HG02973 (cell line): ENCODE measurements around the gene SLC22A31.
"Not testable (repeated sequence)": the region's sequence is repeated elsewhere in the genome, so short reads cannot be mapped to it uniquely, and the experiment has no call there.

Source experiments
- ATAC-seq: cut with Tn5 transposase; IDR thresholded peaks from one replicate; pipeline ENCODE4 v1.9.1; 2021; ENCODE audit warnings: moderate library complexity; ENCODE audit not compliant: unreplicated experiment

Gene SLC22A31

GRCh38 chr16:89193576-89194293 lies 6.6 kb downstream of the SLC22A31 start:
- no peak for ATAC-seq

DNA sequence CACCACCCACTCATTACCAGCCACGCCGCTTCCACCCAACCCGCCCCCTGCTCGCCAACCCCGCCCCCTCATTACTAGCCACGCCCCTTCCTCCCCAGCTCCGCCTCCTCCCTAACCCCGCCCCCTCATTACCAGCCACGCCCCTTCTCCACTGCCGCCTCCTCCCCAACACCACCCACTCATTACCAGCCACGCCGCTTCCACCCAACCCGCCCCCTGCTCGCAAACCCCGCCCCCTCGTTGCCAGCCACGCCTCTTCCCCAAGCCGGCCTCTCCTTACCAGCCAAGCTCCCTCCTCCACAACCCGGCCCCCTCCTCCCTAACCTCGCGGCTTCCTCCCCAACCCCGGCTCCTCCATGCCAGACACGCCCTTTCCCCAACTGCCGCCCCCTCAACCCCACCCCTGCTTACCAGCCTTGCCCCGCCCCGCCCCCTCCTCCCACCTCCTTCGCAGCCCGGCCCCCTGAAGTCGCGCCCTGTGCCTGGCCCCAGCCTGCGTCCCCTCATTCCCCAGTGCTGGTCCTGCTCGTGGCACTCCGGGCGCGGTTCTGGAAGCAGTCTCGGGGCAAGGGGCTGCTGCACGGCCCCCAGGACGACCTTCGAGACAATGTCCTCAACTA lies 7.3 kb downstream of the SLC22A31 start:
- no peak for ATAC-seq

DNA sequence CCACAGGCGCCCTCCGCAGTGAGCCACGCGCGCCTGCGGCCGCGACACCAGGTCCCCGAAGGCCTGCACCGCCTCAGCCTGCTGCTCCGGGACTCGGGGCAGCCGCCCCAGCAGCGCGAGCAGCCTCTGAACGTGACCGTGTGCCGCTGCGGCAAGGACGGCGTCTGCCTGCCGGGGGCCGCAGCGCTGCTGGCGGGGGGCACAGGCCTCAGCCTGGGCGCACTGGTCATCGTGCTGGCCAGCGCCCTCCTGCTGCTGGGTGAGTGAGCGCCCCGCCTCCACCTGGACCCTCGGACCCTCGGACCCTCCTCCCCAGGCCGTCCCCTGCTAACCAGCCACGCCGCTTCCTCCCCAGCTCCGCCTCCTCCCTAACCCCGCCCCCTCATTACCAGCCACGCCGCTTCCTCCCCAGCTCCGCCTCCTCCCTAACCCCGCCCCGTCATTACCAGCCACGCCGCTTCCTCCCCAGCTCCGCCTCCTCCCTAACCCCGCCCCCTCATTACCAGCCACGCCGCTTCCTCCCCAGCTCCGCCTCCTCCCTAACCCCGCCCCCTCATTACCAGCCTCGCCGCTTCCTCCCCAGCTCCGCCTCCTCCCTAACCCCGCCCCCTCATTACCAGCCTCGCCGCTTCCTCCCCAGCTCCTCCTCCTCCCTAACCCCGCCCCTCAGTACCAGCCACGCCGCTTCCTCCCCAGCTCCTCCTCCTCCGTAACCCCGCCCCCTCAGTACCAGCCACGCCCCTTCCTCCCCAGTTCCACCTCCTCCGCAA lies 8.0 kb downstream of the SLC22A31 start:
- ATAC-seq, result not testable (repeated sequence)

DNA sequence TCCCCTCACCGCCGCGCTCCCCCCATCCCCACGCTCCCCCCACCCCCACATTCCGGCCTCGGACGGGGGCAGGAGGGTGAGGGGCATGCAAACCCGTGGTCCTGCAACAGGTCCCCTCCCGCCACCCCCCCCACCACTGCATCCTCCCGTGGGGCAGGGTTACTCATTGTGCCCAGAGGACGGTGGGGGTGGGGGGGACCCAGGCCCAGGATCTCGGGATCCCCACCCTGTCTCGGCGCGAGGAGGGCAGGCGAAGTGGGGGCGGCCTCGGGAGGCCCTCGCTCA lies 8.5 kb downstream of the SLC22A31 start:
- no peak for ATAC-seq

DNA sequence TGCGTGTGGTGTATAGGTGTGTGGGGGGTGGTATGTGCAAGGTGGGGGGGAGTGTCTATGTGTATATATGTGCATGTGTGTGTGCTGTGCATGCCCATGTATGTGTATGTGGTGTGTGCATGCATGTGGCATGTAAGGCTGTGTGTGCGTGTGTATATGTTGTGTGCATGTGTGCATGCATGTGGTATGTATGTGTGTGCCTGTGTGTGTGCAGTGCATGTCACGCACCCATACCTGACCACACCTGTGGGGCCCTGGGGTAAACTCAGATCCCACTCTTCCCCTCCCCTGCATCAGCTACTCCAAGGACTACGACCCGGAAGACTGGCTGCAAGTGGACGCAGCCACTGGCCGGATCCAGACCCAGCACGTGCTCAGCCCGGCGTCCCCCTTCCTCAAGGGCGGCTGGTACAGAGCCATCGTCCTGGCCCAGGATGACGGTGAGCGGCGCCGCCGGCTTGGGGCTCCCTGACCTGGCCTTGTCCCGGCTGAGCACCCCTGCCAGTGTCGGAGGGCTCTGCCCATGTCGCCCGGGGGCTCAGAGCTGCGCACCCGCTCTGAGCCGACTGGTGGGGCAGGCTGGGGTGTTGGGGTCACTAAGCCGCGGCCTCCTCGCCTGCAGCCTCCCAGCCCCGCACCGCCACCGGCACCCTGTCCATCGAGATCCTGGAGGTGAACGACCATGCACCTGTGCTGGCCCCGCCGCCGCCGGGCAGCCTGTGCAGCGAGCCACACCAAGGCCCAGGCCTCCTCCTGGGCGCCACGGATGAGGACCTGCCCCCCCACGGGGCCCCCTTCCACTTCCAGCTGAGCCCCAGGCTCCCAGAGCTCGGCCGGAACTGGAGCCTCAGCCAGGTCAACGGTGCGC lies 9.1 kb downstream of the SLC22A31 start:
- ATAC-seq, result no peak

GRCh38 chr16:89190150-89190958 lies 10.0 kb downstream of the SLC22A31 start:
- no peak for ATAC-seq

GRCh38 chr16:89189358-89190025 lies 10.8 kb downstream of the SLC22A31 start:
- no peak for ATAC-seq

- not testable (repeated sequence) for ATAC-seq
These were observed 11.6 kb downstream of the SLC22A31 start for GRCh38 chr16:89188471-89189357.

DNA sequence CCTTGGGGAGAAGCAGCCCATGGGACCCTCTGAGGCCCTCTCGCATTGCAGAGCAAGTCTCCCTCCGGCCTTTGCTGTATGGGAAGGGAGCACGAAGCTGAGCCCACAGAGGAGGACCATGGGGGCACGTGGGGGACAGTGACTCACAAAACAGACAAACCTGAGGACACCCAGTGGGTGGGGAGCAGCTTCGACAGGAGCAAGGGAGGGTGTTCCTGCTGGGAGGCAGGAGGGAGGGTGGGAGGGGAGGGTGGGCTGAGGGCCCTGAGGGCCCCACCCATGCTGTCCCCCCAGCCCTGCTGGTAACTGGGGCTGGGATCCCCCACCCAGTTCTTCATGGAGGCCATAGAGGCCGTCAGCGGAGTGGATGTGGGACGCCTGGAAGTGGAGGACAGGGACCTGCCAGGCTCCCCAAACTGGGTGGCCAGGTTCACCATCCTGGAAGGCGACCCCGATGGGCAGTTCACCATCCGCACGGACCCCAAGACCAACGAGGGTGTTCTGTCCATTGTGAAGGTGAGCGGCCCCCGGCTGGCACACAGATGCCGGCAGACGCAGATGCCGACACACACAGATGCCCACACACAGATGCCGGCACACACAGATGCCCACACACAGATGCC lies 12.5 kb downstream of the SLC22A31 start:
- ATAC-seq, result no peak

- no peak for ATAC-seq
These were observed 13.1 kb downstream of the SLC22A31 start for GRCh38 chr16:89187032-89187769.

- not testable (repeated sequence) for ATAC-seq
These were observed 13.7 kb downstream of the SLC22A31 start for GRCh38 chr16:89186593-89187031.

DNA sequence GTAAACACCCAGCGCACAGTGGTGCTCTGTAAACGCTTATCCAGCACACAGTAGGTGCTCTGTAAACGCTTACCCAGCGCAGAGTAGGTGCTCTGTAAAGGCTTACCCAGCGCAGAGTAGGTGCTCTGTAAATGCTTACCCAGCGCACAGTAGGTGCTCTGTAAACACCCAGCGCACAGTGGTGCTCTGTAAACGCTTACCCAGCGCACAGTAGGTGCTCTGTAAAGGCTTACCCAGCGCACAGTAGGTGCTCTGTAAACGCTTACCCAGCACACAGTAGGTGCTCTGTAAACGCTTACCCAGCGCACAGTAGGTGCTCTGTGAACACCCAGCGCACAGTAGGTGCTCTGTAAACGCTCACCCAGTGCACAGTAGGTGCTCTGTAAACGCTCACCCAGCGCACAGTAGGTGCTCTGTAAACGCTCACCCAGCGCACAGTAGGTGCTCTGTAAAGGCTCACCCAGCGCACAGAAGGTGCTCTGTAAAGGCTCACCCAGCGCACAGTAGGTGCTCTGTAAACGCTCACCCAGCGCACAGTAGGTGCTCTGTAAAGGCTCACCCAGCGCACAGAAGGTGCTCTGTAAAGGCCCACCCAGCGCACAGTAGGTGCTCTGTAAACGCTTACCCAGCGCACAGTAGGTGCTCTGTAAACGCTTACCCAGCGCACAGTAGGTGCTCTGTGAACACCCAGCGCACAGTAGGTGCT lies 14.3 kb downstream of the SLC22A31 start:
- not testable (repeated sequence) for ATAC-seq

- ATAC-seq, result no peak
These were observed 15.2 kb downstream of the SLC22A31 start for GRCh38 chr16:89184933-89185794.

DNA sequence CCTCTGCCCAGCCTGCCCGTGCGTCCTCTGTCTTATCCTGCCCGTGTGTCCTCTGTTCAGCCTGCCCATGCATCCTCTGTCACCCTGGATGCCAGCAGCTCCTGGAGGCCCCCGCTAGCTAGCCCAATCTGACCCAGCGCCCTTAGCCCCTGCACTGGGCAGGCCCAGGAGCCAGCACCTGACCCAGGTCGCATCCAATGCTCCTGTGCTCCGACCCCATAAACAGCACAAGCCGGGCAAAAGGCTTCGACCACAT lies 15.7 kb downstream of the SLC22A31 start:
- ATAC-seq, result no peak

- no peak for ATAC-seq
These were observed 16.2 kb downstream of the SLC22A31 start for GRCh38 chr16:89183975-89184676.

DNA sequence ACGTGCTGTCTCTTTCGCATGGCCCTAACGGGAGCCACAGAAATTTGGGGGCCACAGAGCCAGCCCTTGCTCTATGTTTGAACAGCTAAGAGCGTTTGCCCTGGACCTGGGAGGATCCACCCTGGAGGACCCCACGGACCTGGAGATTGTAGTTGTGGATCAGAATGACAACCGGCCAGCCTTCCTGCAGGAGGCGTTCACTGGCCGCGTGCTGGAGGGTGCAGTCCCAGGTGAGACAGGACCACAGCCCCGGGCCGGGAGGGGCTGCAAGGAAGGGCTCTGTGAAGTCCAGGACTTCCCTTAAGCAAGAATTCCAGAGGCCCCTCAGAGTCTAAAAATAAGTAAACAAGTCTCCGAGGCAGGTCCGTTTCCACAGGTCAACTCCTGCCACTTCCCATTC lies 16.9 kb downstream of the SLC22A31 start:
- ATAC-seq, result no peak
